CD4-positive, alpha-beta memory T cell (primary cell): ENCODE measurements around the gene ELANE. TPM values are rescaled to one million over a fixed set of nuclear protein-coding genes. Genes with fewer than 3 reads are reported as not detected.
A peak's percentile ranks its signal among the peaks of the same experiment; 100 is the strongest.

ENCODE experiments used
- CTCF ChIA-PET: fragments of 350-600 bp; sonication (Branson Sonifier 250); formaldehyde crosslinking; loops from one replicate; lab custom pipeline; 2021; ENCODE audit warnings: inconsistent platforms; ENCODE audit not compliant: partially characterized antibody; lab: Charles Lee
- POLR2A ChIA-PET: fragments of 350-600 bp; sonication (Branson Sonifier 250); formaldehyde crosslinking; loops from one replicate; lab custom pipeline; 2021; ENCODE audit not compliant: partially characterized antibody; lab: Charles Lee
- DNase-seq, 5 donors: peaks; one replicate each; pipeline versions ENCODE4 v3.0.0 to v3.0.0-alpha.2; 2020 to 2022; ENCODE audit warnings: mixed read lengths in 1 of 5
- H3K27ac ChIP-seq: one replicate; pipeline ENCODE4 v1.7.0; 2013; ENCODE audit warnings: low read depth, low read length
- H3K27me3 ChIP-seq: 2 replicates; pipeline ENCODE4 v1.7.0; 2013; ENCODE audit warnings: mild to moderate bottlenecking, low read length, moderate library complexity; ENCODE audit not compliant: insufficient read depth
- H3K36me3 ChIP-seq: 2 replicates; pipeline ENCODE4 v1.7.0; 2013; ENCODE audit warnings: mild to moderate bottlenecking, low read length, moderate library complexity; ENCODE audit not compliant: insufficient read depth
- H3K4me1 ChIP-seq: 2 replicates; pipeline ENCODE4 v1.7.0; 2013; ENCODE audit warnings: mild to moderate bottlenecking, low read length, moderate library complexity; ENCODE audit not compliant: insufficient read depth
- H3K4me3 ChIP-seq, 2 donors: one replicate each; pipeline ENCODE4 v1.7.0; 2013; ENCODE audit warnings: low read length in 2 of 2, mild to moderate bottlenecking in 1 of 2
- H3K9me3 ChIP-seq, 2 donors: one replicate each; pipeline ENCODE4 v1.7.0; 2013; ENCODE audit warnings: low read length in 2 of 2, control low read depth in 1 of 2; ENCODE audit not compliant: control insufficient read depth in 1 of 2
- H3K27ac Mint-ChIP-seq, 7 donors: one replicate each; pipeline ENCODE4 v1.8.0; 2020 to 2021; ENCODE audit warnings: mixed read lengths in 7 of 7, mild to moderate bottlenecking in 6 of 7, inconsistent platforms in 3 of 7, moderate library complexity in 3 of 7
- H3K27me3 Mint-ChIP-seq, 2 donors: one replicate each; pipeline ENCODE4 v1.8.0; 2020 to 2021; ENCODE audit warnings: mixed read lengths in 2 of 2
- H3K36me3 Mint-ChIP-seq, 2 donors: one replicate each; pipeline ENCODE4 v1.8.0; 2020 to 2021; ENCODE audit warnings: mixed read lengths in 2 of 2, inconsistent platforms in 1 of 2, mild to moderate bottlenecking in 1 of 2
- H3K4me1 Mint-ChIP-seq, 4 donors: one replicate each; pipeline ENCODE4 v1.8.0; 2020 to 2021; ENCODE audit warnings: mixed read lengths in 4 of 4, mild to moderate bottlenecking in 1 of 4
- H3K4me3 Mint-ChIP-seq, 8 donors: one replicate each; pipeline ENCODE4 v1.8.0; 2020 to 2021; ENCODE audit warnings: mixed read lengths in 8 of 8, mild to moderate bottlenecking in 7 of 8, moderate library complexity in 6 of 8, inconsistent platforms in 3 of 8
- H3K9me3 Mint-ChIP-seq, 8 donors: one replicate each; pipeline ENCODE4 v1.8.0; 2020 to 2021; ENCODE audit warnings: mixed read lengths in 8 of 8, mild to moderate bottlenecking in 5 of 8, inconsistent platforms in 3 of 8, moderate library complexity in 1 of 8
- intact Hi-C: fragments of 100-400 bp; cut with micrococcal nuclease; formaldehyde crosslinking; loops from one replicate; pipeline ENCODE4 v1.15.1; 2023
- polyA plus RNA-seq, 2 donors: library from polyadenylated mRNA; unstranded; fragments of 300-500 nt; fragmentation: Illumina TruSeq; gene quantifications; one replicate each; pipeline ENCODE4 v1.2.3, GENCODE V29; 2021
- total RNA-seq, 2 experiments: library from RNA; stranded (reverse); gene quantifications; one replicate each; pipeline ENCODE4 v1.2.3, GENCODE V29; 2021

ELANE gene
- total and polyA plus RNA-seq, 4 experiments from 2014 or later = not detected

- Histone ChIP-seq H3K4me1 (peaks cover 19% of the 10 kb centered on the region), H3K27me3 (peaks cover 3% of the 10 kb centered on the region), H3K9me3 (no peaks in the 10 kb centered on the region), H3K36me3 (no peaks in the 10 kb centered on the region), H3K4me3 (peak overlapping the region in 1 of 2 donors; percentile 13), H3K27ac (no peak overlapping the region)
- ChIA-PET CTCF (no interaction called here), POLR2A (interaction anchor here (1.4 to 6.4 kb wide), 4 partner anchors 32 to 59 kb away, joined by 3 to 86 read pairs (median 14); partner anchors contain the start of genes KISS1R, MED16 and RNU6-9)
- no peak for DNase-seq
- H3K27me3 Mint-ChIP-seq = peaks cover 2 to 4% of the 10 kb centered on the region in 2 donors
- peaks cover 0 to 3% (median 0%) of the 10 kb centered on the region in 8 donors for H3K9me3 Mint-ChIP-seq
- H3K27ac Mint-ChIP-seq = no peak overlapping the region
- peaks cover 5 to 28% (median 16%) of the 10 kb centered on the region in 4 donors for H3K4me1 Mint-ChIP-seq
- no peak overlapping the region for H3K4me3 Mint-ChIP-seq
- intact Hi-C loops = no loop called here
- peaks cover 0 to 5% of the 10 kb centered on the region in 2 donors for H3K36me3 Mint-ChIP-seq
These were observed 9.1 kb downstream of the ELANE start for GRCh38 chr19:861141-861755.

GRCh38 chr19:861756-862580 lies 9.9 kb downstream of the ELANE start:
- H3K9me3 ChIP-seq = no peaks in the 10 kb centered on the region
- intact Hi-C loops = loop anchor here (1.0 to 2.0 kb wide), 5 partner anchors 10 to 139 kb away; partner anchors contain the start of genes GRIN3B, MED16 and RNU6-9
- peak; percentile 50 to 76 (median 55) for DNase-seq
- H3K27ac ChIP-seq = no peak overlapping the region
- H3K36me3 Mint-ChIP-seq = peaks cover 0 to 5% of the 10 kb centered on the region in 2 donors
- ChIA-PET POLR2A (interaction anchor here (2.1 to 6.4 kb wide), 7 partner anchors 10 to 407 kb away, joined by 9 to 86 read pairs (median 16); partner anchors contain the start of genes CIRBP, KISS1R, MED16 and R3HDM4), CTCF (interaction anchor here (2.7 to 5.6 kb wide), 2 partner anchors 59 to 122 kb away, joined by 29 to 119 read pairs; partner anchors contain the start of gene WDR18)
- peak overlapping the region in 3 of 7 donors; percentile 37 to 95 (median 92) for H3K27ac Mint-ChIP-seq
- peak overlapping the region in 1 of 2 donors; percentile 32 for H3K4me3 ChIP-seq
- H3K27me3 ChIP-seq = peaks cover 3% of the 10 kb centered on the region
- peaks cover 0 to 3% (median 0%) of the 10 kb centered on the region in 8 donors for H3K9me3 Mint-ChIP-seq
- H3K4me1 ChIP-seq = peaks cover 19% of the 10 kb centered on the region
- H3K36me3 ChIP-seq = no peaks in the 10 kb centered on the region
- H3K27me3 Mint-ChIP-seq = peaks cover 1 to 4% of the 10 kb centered on the region in 2 donors
- H3K4me1 Mint-ChIP-seq = peaks cover 5 to 25% (median 16%) of the 10 kb centered on the region in 4 donors
- peak overlapping the region in 5 of 8 donors; percentile 70 to 84 (median 75) for H3K4me3 Mint-ChIP-seq

- peaks cover 5 to 23% (median 15%) of the 10 kb centered on the region in 4 donors for H3K4me1 Mint-ChIP-seq
- CTCF ChIA-PET = interaction anchor here (0.8 to 5.6 kb wide), 12 partner anchors 8 to 351 kb away, joined by 3 to 119 read pairs (median 8); partner anchors contain the start of genes KISS1R, MED16, R3HDM4 and RNU6-9
- peaks cover 0 to 4% of the 10 kb centered on the region in 2 donors for H3K27me3 Mint-ChIP-seq
- intact Hi-C loops = loop anchor here (1.0 to 2.0 kb wide), 6 partner anchors 10 to 138 kb away; partner anchors contain the start of genes GRIN3B, MED16 and RNU6-9
- POLR2A ChIA-PET = interaction anchor here (0.8 to 6.4 kb wide), 13 partner anchors 9 to 406 kb away, joined by 3 to 86 read pairs (median 9); partner anchors contain the start of genes CIRBP, KISS1R, MED16 and R3HDM4
- Histone ChIP-seq H3K4me1 (peaks cover 19% of the 10 kb centered on the region), H3K27ac (no peak overlapping the region), H3K27me3 (peaks cover 3% of the 10 kb centered on the region), H3K9me3 (no peaks in the 10 kb centered on the region), H3K4me3 (peak overlapping the region in 1 of 2 donors; percentile 32), H3K36me3 (no peaks in the 10 kb centered on the region)
- peak overlapping the region; percentile 29 to 95 (median 75) for H3K27ac Mint-ChIP-seq
- peak overlapping the region; percentile 6 to 88 (median 73) for H3K4me3 Mint-ChIP-seq
- DNase-seq = peak; percentile 81 to 88 (median 82)
- H3K9me3 Mint-ChIP-seq = peaks cover 0 to 7% (median 0%) of the 10 kb centered on the region in 8 donors
- H3K36me3 Mint-ChIP-seq = peaks cover 4 to 10% of the 10 kb centered on the region in 2 donors
These were observed 10.6 kb downstream of the ELANE start for GRCh38 chr19:862581-863314.

GRCh38 chr19:863315-863620 lies 11.2 kb downstream of the ELANE start:
- CTCF ChIA-PET = interaction anchor here (0.6 to 5.6 kb wide), 26 partner anchors 9 to 351 kb away, joined by 3 to 119 read pairs (median 4); partner anchors contain the start of genes CNN2, KISS1R, MED16 and R3HDM4
- peak overlapping the region in 1 of 2 donors; percentile 24 for H3K4me3 ChIP-seq
- peaks cover 0 to 4% of the 10 kb centered on the region in 2 donors for H3K27me3 Mint-ChIP-seq
- H3K36me3 ChIP-seq = no peaks in the 10 kb centered on the region
- H3K36me3 Mint-ChIP-seq = peaks cover 4 to 10% of the 10 kb centered on the region in 2 donors
- peak overlapping the region; percentile 6 to 88 (median 71) for H3K4me3 Mint-ChIP-seq
- peaks cover 5 to 23% (median 15%) of the 10 kb centered on the region in 4 donors for H3K4me1 Mint-ChIP-seq
- H3K27ac ChIP-seq = no peak overlapping the region
- H3K9me3 ChIP-seq = no peaks in the 10 kb centered on the region
- peaks cover 0 to 7% (median 0%) of the 10 kb centered on the region in 8 donors for H3K9me3 Mint-ChIP-seq
- H3K4me1 ChIP-seq = peaks cover 19% of the 10 kb centered on the region
- POLR2A ChIA-PET = interaction anchor here (0.6 to 6.4 kb wide), 19 partner anchors 9 to 406 kb away, joined by 3 to 86 read pairs (median 4); partner anchors contain the start of genes CIRBP, KISS1R, MED16 and R3HDM4
- H3K27ac Mint-ChIP-seq = peak overlapping the region in 6 of 7 donors; percentile 29 to 95 (median 76)
- DNase-seq = no peak
- intact Hi-C loops = loop anchor here (1.0 to 2.0 kb wide), 4 partner anchors 46 to 138 kb away; partner anchors contain the start of gene GRIN3B
- H3K27me3 ChIP-seq = peaks cover 3% of the 10 kb centered on the region

GRCh38 chr19:866769-867300 lies 14.7 kb downstream of the ELANE start:
- no peaks in the 10 kb centered on the region for H3K9me3 ChIP-seq
- H3K27ac ChIP-seq = no peak overlapping the region
- peaks cover 7% of the 10 kb centered on the region for H3K36me3 ChIP-seq
- H3K4me1 ChIP-seq = peaks cover 20% of the 10 kb centered on the region
- POLR2A ChIA-PET = interaction anchor here (3.6 to 6.4 kb wide), 2 partner anchors 42 to 51 kb away, joined by 16 to 86 read pairs; partner anchors contain the start of gene KISS1R
- CTCF ChIA-PET = interaction anchor here (1.6 to 5.6 kb wide), 2 partner anchors 42 to 55 kb away, joined by 3 to 119 read pairs; no protein-coding TSS in a partner anchor
- no peaks in the 10 kb centered on the region for H3K27me3 ChIP-seq
- H3K27ac Mint-ChIP-seq = peak overlapping the region in 1 of 7 donors; percentile 57
- peaks cover 0 to 9% (median 0%) of the 10 kb centered on the region in 8 donors for H3K9me3 Mint-ChIP-seq
- no peak for DNase-seq
- H3K27me3 Mint-ChIP-seq = peaks cover 0 to 4% of the 10 kb centered on the region in 2 donors
- H3K4me1 Mint-ChIP-seq = peaks cover 5 to 27% (median 15%) of the 10 kb centered on the region in 4 donors
- no peak overlapping the region for H3K4me3 Mint-ChIP-seq
- H3K4me3 ChIP-seq = no peak overlapping the region
- intact Hi-C loops = no loop called here
- peaks cover 7 to 22% of the 10 kb centered on the region in 2 donors for H3K36me3 Mint-ChIP-seq
